ENCODE data around the gene VAMP2. TPM values are rescaled to one million over a fixed set of nuclear protein-coding genes. Genes with fewer than 3 reads are reported as not detected.

VAMP2 gene
- total RNA-seq, 1 experiment from 2014 or later, result 22.1 TPM

DNA sequence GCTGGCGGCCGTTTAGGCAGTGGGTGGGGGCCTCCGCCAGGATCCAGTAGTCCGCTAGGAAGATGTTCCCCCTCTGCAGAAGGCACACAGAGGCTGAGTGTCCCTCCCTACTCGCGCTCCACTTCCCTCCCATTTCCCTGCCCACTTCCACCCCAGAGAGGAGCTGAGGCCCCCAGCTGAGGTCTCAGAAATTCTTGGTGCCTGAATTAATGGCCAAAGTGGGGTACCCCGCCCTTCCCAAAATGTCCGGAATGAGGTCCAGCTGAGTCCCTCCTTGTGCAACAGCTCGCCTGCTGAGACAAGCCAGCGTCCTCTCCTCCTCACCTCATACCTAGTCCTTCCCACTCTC is 52.3 kb downstream of the VAMP2 start:
- no peaks in the 10 kb centered on the region for H3K9me3 Mint-ChIP-seq (ENCODE audit: low read depth, unreplicated experiment)
- peaks cover 47% of the 10 kb centered on the region for H3K27me3 Mint-ChIP-seq (ENCODE audit: unreplicated experiment)
- peaks cover 4% of the 10 kb centered on the region for H3K36me3 Mint-ChIP-seq (ENCODE audit: insufficient read depth, unreplicated experiment)

DNA sequence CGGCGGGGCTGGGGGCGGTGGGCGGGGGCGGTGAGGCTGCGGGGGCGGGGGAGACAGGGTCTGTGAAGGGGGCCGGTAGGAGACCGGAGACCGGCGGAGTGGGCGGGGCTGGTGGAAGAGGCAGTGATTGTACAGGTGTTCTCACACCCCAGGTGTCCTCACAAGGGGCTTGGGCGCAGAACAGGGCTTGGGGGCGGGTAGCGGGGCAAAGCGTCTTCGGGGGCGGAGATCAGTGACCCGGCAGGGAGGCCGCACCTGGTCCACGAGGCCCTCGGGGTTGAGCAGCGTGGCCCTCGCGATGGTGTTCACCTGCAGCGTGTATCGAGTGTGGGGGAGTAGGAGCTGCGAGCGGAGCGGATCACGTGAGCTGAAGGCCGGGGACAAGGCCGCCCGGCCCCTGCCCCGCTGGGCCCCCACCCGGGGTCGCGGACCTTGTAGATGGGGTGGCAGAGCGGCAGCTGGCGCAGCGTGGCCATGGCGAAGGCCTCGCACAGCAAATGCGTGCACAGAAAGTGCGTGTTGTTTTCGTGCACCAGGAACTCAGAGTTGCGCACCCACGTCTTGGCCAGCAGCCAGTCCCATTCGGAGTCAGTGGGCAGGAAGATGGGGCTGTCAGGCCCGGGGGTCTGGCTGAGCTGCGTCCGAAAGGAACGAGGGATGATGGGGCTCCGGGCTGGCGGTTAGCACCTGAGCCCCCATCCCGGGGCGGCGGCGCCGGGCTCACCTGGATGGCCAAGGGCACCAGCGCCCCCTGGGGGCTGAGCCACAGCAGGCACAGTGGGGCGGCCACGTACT is 52.9 kb downstream of the VAMP2 start:
- Mint-ChIP-seq H3K27me3 (ENCODE audit: unreplicated experiment) (peaks cover 42% of the 10 kb centered on the region), H3K36me3 (ENCODE audit: insufficient read depth, unreplicated experiment) (peaks cover 4% of the 10 kb centered on the region), H3K4me3 (ENCODE audit: low read depth, unreplicated experiment) (peak overlapping the region; percentile 46), H3K4me1 (ENCODE audit: low read depth, unreplicated experiment) (peaks cover 24% of the 10 kb centered on the region), H3K27ac (ENCODE audit: unreplicated experiment) (no peak overlapping the region), H3K9me3 (ENCODE audit: low read depth, unreplicated experiment) (no peaks in the 10 kb centered on the region)
- TF ChIP-seq, protein P1, sequence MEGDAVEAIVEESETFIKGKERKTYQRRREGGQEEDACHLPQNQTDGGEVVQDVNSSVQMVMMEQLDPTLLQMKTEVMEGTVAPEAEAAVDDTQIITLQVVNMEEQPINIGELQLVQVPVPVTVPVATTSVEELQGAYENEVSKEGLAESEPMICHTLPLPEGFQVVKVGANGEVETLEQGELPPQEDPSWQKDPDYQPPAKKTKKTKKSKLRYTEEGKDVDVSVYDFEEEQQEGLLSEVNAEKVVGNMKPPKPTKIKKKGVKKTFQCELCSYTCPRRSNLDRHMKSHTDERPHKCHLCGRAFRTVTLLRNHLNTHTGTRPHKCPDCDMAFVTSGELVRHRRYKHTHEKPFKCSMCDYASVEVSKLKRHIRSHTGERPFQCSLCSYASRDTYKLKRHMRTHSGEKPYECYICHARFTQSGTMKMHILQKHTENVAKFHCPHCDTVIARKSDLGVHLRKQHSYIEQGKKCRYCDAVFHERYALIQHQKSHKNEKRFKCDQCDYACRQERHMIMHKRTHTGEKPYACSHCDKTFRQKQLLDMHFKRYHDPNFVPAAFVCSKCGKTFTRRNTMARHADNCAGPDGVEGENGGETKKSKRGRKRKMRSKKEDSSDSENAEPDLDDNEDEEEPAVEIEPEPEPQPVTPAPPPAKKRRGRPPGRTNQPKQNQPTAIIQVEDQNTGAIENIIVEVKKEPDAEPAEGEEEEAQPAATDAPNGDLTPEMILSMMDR (IDR thresholded peaks at IDR 0.05; ENCODE audit: unreplicated experiment), result peak; percentile 76
- DNase-seq, result peak; percentile 82
- CTCF ChIA-PET, result interaction anchor here (1.1 to 2.0 kb wide), 5 partner anchors 10 to 50 kb away, joined by 3 to 11 read pairs (median 4); no protein-coding TSS in a partner anchor
- BruUV-seq (replicated peaks), result no TSS peak
- intact Hi-C loops (cut with micrococcal nuclease; ENCODE audit: unreplicated experiment), result no loop called here

More for the DNA sequence above, 52.3 kb downstream of the VAMP2 start:
- no TSS peak for BruUV-seq (replicated peaks)
- CTCF ChIA-PET, result interaction anchor here (1.1 to 2.0 kb wide), 5 partner anchors 10 to 51 kb away, joined by 3 to 11 read pairs (median 4); no protein-coding TSS in a partner anchor
- no peak overlapping the region for H3K27ac Mint-ChIP-seq (ENCODE audit: unreplicated experiment)
- intact Hi-C loops (cut with micrococcal nuclease; ENCODE audit: unreplicated experiment), result no loop called here
- no peak for DNase-seq
- H3K4me1 Mint-ChIP-seq (ENCODE audit: low read depth, unreplicated experiment), result peaks cover 24% of the 10 kb centered on the region
- TF ChIP-seq, protein P1 (IDR thresholded peaks at IDR 0.05; ENCODE audit: unreplicated experiment), result no peak
- no peak overlapping the region for H3K4me3 Mint-ChIP-seq (ENCODE audit: low read depth, unreplicated experiment)

Small RNA genes within 50 kb of the gene (microRNA-seq; reads per million reads assigned to microRNA genes)
- 233 reads per million, percentile 72 among the genes with 10 or more reads in this experiment for gene MIR4521
- gene MIR6883, result not detected

Other genes starting within 250 kb of the VAMP2 start
- gene RNF227, start 246.7 kb downstream of the VAMP2 start, total RNA-seq (2022), result 1.4 and 2.0 TPM in 2 replicates
- gene KCNAB3, start 233.1 kb downstream of the VAMP2 start, total RNA-seq (2022), result 4.8 and 5.9 TPM in 2 replicates
- 87.8 and 106 TPM in 2 replicates for gene TRAPPC1, start 231.0 kb downstream of the VAMP2 start, total RNA-seq (2022)
- 21.8 and 28.2 TPM in 2 replicates for gene CNTROB, start 230.7 kb downstream of the VAMP2 start, total RNA-seq (2022)
- not detected in 2 replicates for gene GUCY2D, start 160.3 kb downstream of the VAMP2 start, total RNA-seq (2022)
- gene ALOX15B, start 123.9 kb downstream of the VAMP2 start, total RNA-seq (2022), result not detected in 2 replicates
- gene ALOX12B, start 75.2 kb downstream of the VAMP2 start, total RNA-seq (2022), result not detected in 2 replicates
- gene ALOXE3, start 44.4 kb downstream of the VAMP2 start, total RNA-seq (2022), result 0.20 TPM in 1 of 2 replicates, not detected in the other
- gene HES7, start 38.8 kb downstream of the VAMP2 start, total RNA-seq (2022), result 0.28 and 0.69 TPM in 2 replicates
- gene PER1, start 10.5 kb downstream of the VAMP2 start, total RNA-seq (2022), result 16.1 and 17.0 TPM in 2 replicates
- 12.2 and 13.5 TPM in 2 replicates for gene TMEM107, start 13.4 kb upstream of the VAMP2 start, total RNA-seq (2022)
- 3.7 and 3.9 TPM in 2 replicates for gene BORCS6, start 27.2 kb upstream of the VAMP2 start, total RNA-seq (2022)
- 66.8 and 78.9 TPM in 2 replicates for gene AURKB, start 47.6 kb upstream of the VAMP2 start, total RNA-seq (2022)
- gene CTC1, start 85.1 kb upstream of the VAMP2 start, total RNA-seq (2022), result 31.8 and 33.2 TPM in 2 replicates
- gene PFAS, start 86.3 kb upstream of the VAMP2 start, total RNA-seq (2022), result 62.3 and 66.8 TPM in 2 replicates
- gene RANGRF, start 125.7 kb upstream of the VAMP2 start, total RNA-seq (2022), result 11.1 and 15.6 TPM in 2 replicates
- 7.2 and 7.9 TPM in 2 replicates for gene SLC25A35, start 132.5 kb upstream of the VAMP2 start, total RNA-seq (2022)
- not detected in 2 replicates for gene ARHGEF15, start 147.3 kb upstream of the VAMP2 start, total RNA-seq (2022)
- not detected in 2 replicates for gene ODF4, start 176.9 kb upstream of the VAMP2 start, total RNA-seq (2022)
- gene RPL26, start 220.2 kb upstream of the VAMP2 start, total RNA-seq (2022), result 739 and 842 TPM in 2 replicates
- not detected in 2 replicates for gene RNF222, start 234.9 kb upstream of the VAMP2 start, total RNA-seq (2022)